A549 treated with ZK216348 at 1 μM for 4 hours (cell line): ENCODE results near the gene C5orf22. TPM values are rescaled to one million over a fixed set of nuclear protein-coding genes. Genes with fewer than 3 reads are reported as not detected.

Experiments
- total RNA-seq: library from RNA; stranded (reverse); fragments of 200-300 nt; extraction: Qiagen RNA extraction; gene quantifications from 5 replicates; pipeline ENCODE4 v1.2.3, GENCODE V29; 2022; ENCODE audit warnings: low read depth

Gene C5orf22
- total RNA-seq: 7.5 to 17.9 TPM (median 13.0 TPM) in 5 replicates

GRCh38 chr5:31531888-31532547, at the start of gene C5orf22, which contains the start of gene DROSHA:
C5orf22 (plus strand) TSS chr5:31532301; CDS start chr5:31532393, 92 bp downstream.
DROSHA (minus strand) TSS chr5:31532093; CDS start chr5:31529059, 3,034 bp downstream.

Other genes with a start within 250 kb of the C5orf22 start
- gene DROSHA, start 208 bp upstream of the C5orf22 start, total RNA-seq: 42.6 to 50.3 TPM (median 45.5 TPM) in 5 replicates
- gene PDZD2, start 106.8 kb downstream of the C5orf22 start, total RNA-seq: 0.15 to 0.45 TPM (median 0.25 TPM) in 5 replicates